A673 (cell line): ENCODE data around the gene THSD4.

ENCODE experiments used
- EZH2 ChIP-seq: fragments of 200-600 bp; sonication (generic); IDR thresholded peaks from 2 replicates; pipeline ENCODE4 v1.6.1; 2017; ENCODE audit warnings: borderline replicate concordance, low read depth, mild to moderate bottlenecking, mixed read lengths, antibody characterized with exemption, low read length; ENCODE audit not compliant: poor library complexity, severe bottlenecking
- TF ChIP-seq, protein P1 (sequence below): fragments of 300-800, 200-600 bp; sonication (generic); conservative IDR thresholded peaks from 2 replicates; pipeline ENCODE4 v1.5.1; 2017; ENCODE audit warnings: low read depth, mild to moderate bottlenecking, antibody characterized with exemption, low read length, moderate library complexity, mixed read lengths

DNA sequence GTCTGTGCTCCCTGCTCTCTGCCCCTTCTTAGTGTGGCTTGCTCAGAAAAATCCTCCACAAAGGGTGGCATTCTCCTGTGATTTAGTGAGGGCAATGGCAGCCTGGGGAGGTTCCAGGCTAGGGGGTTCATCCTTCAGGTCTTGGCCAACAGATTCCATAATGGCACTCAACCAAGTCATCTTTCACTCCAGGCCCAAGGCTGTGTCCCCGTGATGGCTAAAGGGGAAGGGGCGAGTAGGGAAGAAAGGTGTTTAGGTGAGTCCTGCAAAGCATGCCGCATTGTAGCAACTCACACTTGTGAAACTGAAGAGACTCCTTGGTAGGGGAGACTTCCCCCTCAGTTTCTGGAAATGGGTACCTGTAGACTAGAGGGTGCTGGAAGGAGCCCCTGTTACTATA is 105.6 kb downstream of the THSD4 start:
- no peak for TF ChIP-seq EZH2
- TF ChIP-seq, protein P1, sequence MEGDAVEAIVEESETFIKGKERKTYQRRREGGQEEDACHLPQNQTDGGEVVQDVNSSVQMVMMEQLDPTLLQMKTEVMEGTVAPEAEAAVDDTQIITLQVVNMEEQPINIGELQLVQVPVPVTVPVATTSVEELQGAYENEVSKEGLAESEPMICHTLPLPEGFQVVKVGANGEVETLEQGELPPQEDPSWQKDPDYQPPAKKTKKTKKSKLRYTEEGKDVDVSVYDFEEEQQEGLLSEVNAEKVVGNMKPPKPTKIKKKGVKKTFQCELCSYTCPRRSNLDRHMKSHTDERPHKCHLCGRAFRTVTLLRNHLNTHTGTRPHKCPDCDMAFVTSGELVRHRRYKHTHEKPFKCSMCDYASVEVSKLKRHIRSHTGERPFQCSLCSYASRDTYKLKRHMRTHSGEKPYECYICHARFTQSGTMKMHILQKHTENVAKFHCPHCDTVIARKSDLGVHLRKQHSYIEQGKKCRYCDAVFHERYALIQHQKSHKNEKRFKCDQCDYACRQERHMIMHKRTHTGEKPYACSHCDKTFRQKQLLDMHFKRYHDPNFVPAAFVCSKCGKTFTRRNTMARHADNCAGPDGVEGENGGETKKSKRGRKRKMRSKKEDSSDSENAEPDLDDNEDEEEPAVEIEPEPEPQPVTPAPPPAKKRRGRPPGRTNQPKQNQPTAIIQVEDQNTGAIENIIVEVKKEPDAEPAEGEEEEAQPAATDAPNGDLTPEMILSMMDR: no peak
